ENCODE results near the gene ASF1B. TPM values are rescaled to one million over a fixed set of nuclear protein-coding genes. Genes with fewer than 3 reads are reported as not detected.

The ASF1B gene
- total RNA-seq, 1 donor from 2014 or later, result 27.4 TPM

DNA sequence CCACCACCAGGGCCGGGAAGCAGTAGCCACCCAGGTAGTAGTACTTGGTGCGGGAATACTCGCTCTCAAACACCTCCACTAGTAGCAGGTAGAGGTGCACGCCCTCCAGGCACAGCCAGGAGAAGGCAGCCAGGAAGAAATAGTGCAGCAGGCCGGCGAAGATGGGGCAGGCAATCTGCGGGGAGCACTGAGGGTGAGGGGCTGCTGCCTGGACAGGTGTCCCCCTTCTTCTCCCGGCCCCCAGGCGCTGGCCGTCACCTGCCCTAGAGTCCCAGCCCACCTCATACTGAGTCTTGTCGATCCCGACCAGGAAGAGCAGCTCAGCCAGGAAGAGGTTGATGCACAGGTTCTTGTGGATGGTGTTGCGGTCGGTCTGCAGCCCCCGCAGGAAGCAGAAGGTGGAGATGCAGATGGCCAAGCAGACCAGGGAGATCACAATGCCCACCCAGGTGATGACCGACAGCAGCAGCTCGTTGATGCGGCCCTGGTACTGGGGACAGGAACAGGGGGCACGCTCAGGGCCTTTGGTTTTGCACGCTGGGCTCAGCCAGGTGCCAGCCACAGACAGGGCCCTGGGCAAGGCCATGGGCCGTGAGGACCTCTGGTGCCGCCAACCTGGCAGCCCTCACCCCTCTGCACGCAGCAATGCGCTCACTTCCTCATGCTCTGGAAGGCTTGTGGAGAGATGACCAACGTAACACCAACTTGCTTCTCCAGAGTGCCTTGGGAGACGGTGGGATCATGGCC, 20.8 kb upstream of the ASF1B start:
- no peak overlapping the region for H3K27ac Mint-ChIP-seq
- H3K36me3 Mint-ChIP-seq, result peaks cover 7% of the 10 kb centered on the region
- TF ChIP-seq, protein P1, sequence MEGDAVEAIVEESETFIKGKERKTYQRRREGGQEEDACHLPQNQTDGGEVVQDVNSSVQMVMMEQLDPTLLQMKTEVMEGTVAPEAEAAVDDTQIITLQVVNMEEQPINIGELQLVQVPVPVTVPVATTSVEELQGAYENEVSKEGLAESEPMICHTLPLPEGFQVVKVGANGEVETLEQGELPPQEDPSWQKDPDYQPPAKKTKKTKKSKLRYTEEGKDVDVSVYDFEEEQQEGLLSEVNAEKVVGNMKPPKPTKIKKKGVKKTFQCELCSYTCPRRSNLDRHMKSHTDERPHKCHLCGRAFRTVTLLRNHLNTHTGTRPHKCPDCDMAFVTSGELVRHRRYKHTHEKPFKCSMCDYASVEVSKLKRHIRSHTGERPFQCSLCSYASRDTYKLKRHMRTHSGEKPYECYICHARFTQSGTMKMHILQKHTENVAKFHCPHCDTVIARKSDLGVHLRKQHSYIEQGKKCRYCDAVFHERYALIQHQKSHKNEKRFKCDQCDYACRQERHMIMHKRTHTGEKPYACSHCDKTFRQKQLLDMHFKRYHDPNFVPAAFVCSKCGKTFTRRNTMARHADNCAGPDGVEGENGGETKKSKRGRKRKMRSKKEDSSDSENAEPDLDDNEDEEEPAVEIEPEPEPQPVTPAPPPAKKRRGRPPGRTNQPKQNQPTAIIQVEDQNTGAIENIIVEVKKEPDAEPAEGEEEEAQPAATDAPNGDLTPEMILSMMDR (conservative IDR thresholded peaks at IDR 0.05), result no peak
- DNase-seq (ENCODE audit: extremely low spot score, unreplicated experiment), result no peak
- no peaks in the 10 kb centered on the region for H3K4me1 Mint-ChIP-seq (ENCODE audit: unreplicated experiment)
- H3K27me3 Mint-ChIP-seq, result no peaks in the 10 kb centered on the region
- no peaks in the 10 kb centered on the region for H3K9me3 Mint-ChIP-seq
- H3K4me3 Mint-ChIP-seq, result no peak overlapping the region

DNA sequence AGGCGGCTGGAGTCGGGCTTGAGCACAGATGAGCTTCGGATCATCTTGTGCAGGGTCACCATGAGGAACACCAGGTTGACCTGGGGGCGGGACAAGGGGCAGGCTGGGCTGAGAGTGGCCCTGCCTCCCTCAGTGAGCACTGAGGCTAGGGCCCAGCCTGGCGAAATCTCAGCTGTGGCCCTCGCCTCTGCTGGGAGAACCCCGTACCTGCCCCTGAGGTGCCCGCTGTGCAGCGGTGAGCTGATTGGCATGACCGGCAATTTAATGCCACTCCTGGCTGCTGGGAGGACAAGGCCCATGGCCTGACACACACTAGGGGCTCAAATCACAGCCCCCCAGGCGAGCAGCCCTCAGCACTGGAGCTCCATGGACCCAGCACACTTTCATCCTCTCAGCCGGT, 19.7 kb upstream of the ASF1B start:
- no peak overlapping the region for H3K27ac Mint-ChIP-seq
- H3K4me1 Mint-ChIP-seq (ENCODE audit: unreplicated experiment), result no peaks in the 10 kb centered on the region
- no peaks in the 10 kb centered on the region for H3K9me3 Mint-ChIP-seq
- no peak overlapping the region for H3K4me3 Mint-ChIP-seq
- no peaks in the 10 kb centered on the region for H3K27me3 Mint-ChIP-seq
- peaks cover 7% of the 10 kb centered on the region for H3K36me3 Mint-ChIP-seq
- DNase-seq (ENCODE audit: extremely low spot score, unreplicated experiment), result no peak
- TF ChIP-seq, protein P1 (conservative IDR thresholded peaks at IDR 0.05), result no peak

DNA sequence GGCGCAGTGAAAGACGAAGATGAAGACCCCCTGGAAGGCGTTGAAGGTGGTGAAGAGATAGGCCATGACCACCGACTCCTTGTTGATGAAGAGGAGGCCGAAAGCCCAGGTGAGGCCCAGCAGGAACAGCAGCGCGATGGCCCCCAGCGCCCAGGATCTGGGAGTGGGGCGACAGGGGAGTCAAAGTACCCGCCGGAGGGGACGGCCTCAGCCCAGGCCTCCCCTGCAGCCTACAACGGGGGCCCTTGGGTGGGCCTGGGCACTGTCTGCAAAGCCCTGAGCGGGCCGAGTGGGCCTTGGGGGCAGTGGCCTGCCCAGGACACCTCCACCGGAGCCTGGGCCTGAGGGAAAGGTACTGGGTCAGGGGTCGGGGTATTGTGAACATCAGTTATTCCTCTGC, 19.0 kb upstream of the ASF1B start:
- Mint-ChIP-seq H3K9me3 (no peaks in the 10 kb centered on the region), H3K27me3 (no peaks in the 10 kb centered on the region), H3K36me3 (peaks cover 7% of the 10 kb centered on the region), H3K4me1 (ENCODE audit: unreplicated experiment) (no peaks in the 10 kb centered on the region), H3K4me3 (no peak overlapping the region), H3K27ac (no peak overlapping the region)
- TF ChIP-seq, protein P1 (conservative IDR thresholded peaks at IDR 0.05), result no peak
- DNase-seq (ENCODE audit: extremely low spot score, unreplicated experiment), result no peak

DNA sequence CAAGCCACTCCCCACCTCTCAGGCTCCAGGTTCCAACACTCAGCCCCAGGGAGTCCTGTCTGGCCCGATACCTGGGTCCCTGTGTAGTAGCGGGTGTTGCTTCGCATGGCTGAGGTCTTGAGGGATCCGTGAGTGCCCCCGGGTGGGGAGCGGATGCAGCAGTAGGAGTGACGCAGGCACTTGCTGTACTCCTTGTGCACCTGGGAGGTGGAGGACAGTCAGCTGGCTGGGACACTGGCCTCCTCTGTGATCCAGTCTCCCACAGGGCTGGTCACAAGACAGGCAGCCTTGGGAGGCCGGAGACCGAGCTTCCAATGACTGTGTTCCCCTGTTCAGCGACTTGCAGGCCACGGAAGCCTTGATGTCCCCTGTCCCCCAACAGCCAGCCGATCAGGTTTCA, 16.3 kb upstream of the ASF1B start:
- TF ChIP-seq, protein P1 (conservative IDR thresholded peaks at IDR 0.05), result no peak
- Mint-ChIP-seq H3K27ac (no peak overlapping the region), H3K4me3 (no peak overlapping the region), H3K27me3 (no peaks in the 10 kb centered on the region), H3K9me3 (no peaks in the 10 kb centered on the region), H3K4me1 (ENCODE audit: unreplicated experiment) (peaks cover 9% of the 10 kb centered on the region), H3K36me3 (peaks cover 7% of the 10 kb centered on the region)
- no peak for DNase-seq (ENCODE audit: extremely low spot score, unreplicated experiment)

DNA sequence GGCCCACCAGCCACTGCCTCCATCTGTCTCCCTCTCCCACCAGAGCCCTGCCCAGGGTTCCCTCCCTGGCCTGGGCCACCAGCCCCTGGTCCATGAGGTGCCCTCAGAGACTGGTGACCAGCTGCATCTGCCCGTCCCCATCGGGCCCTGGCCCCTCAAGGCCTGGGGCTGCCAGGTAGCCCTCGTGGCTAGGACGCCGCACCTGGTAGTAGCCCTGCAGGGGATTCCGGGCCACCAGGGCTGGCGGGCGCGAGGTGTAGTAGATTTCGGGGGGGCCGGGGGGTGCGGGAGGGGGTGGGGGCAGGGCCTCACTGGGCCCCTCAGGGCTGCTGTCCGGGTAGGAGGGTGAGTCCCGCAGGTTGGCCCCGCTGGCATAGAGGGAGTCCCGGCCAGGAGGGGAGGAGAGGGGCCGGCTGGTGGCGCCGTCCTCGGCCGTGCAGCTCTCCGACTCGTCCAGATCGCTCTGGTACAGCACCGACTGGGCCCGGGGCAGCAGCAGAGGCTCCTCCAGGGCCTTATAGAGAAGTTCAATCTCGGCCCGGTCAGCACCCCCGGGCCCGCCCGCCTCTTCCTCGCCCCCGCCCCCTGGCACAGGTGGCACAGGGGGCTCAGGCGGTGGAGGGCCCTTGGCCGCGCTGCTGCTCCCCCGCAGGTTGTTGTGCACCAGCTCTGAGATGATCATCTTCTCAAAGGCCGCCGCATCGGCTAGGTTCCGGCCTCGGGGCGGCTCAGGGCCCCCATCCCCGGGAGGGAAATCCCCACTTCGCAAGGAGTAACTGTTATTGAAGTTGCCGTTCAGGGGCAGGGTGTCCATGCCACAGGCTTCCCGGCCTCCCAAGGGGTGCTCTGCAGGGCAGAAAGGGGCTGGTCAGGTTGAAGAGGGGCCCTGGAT, 14.6 kb upstream of the ASF1B start:
- Mint-ChIP-seq H3K36me3 (peaks cover 7% of the 10 kb centered on the region), H3K27me3 (no peaks in the 10 kb centered on the region), H3K4me3 (no peak overlapping the region), H3K27ac (no peak overlapping the region), H3K4me1 (ENCODE audit: unreplicated experiment) (peaks cover 14% of the 10 kb centered on the region), H3K9me3 (no peaks in the 10 kb centered on the region)
- no peak for DNase-seq (ENCODE audit: extremely low spot score, unreplicated experiment)
- TF ChIP-seq, protein P1 (conservative IDR thresholded peaks at IDR 0.05), result no peak
